Astrocyte (in vitro differentiated cells and primary cell): Measurements from ENCODE around the gene MYT1.

Experiments
- CTCF ChIP-seq: IDR thresholded peaks from 2 replicates; pipeline ENCODE4 v1.5.1; 2011; ENCODE audit warnings: low read depth, mild to moderate bottlenecking, inconsistent platforms, low read length, moderate library complexity; ENCODE audit not compliant: insufficient read depth
- EZH2 ChIP-seq: IDR thresholded peaks from 2 replicates; pipeline ENCODE4 v1.6.1; 2012; ENCODE audit warnings: mild to moderate bottlenecking, low read length, inconsistent platforms; ENCODE audit not compliant: insufficient read depth

- TF ChIP-seq CTCF: no peak
- no peak for TF ChIP-seq EZH2
Measured at GRCh38 chr20:64116016-64116415, 48.2 kb upstream of the MYT1 start.
